HEK293T (cell line): ENCODE measurements around the gene INSL3.

ENCODE experiments used
- CTCF ChIA-PET: fragments of 350-600 bp; formaldehyde crosslinking; extraction: SDS; loops from one replicate; lab custom pipeline; 2021; ENCODE audit warnings: antibody characterized with exemption, inconsistent platforms; lab: Yijun Ruan, JAX
- POLR2A ChIA-PET: fragments of 350-600 bp; formaldehyde crosslinking; extraction: SDS; loops from one replicate; lab custom pipeline; 2020; ENCODE audit warnings: antibody characterized with exemption, inconsistent platforms; lab: Yijun Ruan, JAX
- DNase-seq: peaks from one replicate; pipeline ENCODE4 v3.0.0; 2012; ENCODE audit warnings: mixed read lengths; ENCODE audit errors: extremely low spot score
- ARNT ChIP-seq: fragments of 450-650 bp; IDR thresholded peaks from 2 replicates; pipeline ENCODE4 v1.6.1; 2017; ENCODE audit warnings: mild to moderate bottlenecking
- BHLHE40 ChIP-seq: fragments of 450-650 bp; IDR thresholded peaks from 2 replicates; pipeline ENCODE4 v1.6.1; 2016; ENCODE audit warnings: mild to moderate bottlenecking, moderate library complexity, borderline replicate concordance
- CTBP1 ChIP-seq: fragments of 450-650 bp; IDR thresholded peaks from 2 replicates; pipeline ENCODE4 v1.6.1; 2016; ENCODE audit warnings: borderline replicate concordance
- ELF4 ChIP-seq: fragments of 450-650 bp; IDR thresholded peaks from 2 replicates; pipeline ENCODE4 v1.6.1; 2017; ENCODE audit warnings: antibody characterized with exemption
- FOXA1 ChIP-seq: fragments of 450-650 bp; IDR thresholded peaks from 2 replicates; pipeline ENCODE4 v1.6.1; 2016; ENCODE audit warnings: mild to moderate bottlenecking
- FOXK2 ChIP-seq: fragments of 450-650 bp; IDR thresholded peaks from 2 replicates; pipeline ENCODE4 v1.6.1; 2016; ENCODE audit warnings: mild to moderate bottlenecking
- FOXM1 ChIP-seq: fragments of 450-650 bp; IDR thresholded peaks from 2 replicates; pipeline ENCODE4 v1.6.1; 2017; ENCODE audit warnings: mild to moderate bottlenecking, borderline replicate concordance
- HDGF ChIP-seq: fragments of 450-650 bp; IDR thresholded peaks from 2 replicates; pipeline ENCODE4 v1.6.1; 2017; ENCODE audit warnings: antibody characterized with exemption, borderline replicate concordance
- L3MBTL2 ChIP-seq: fragments of 450-650 bp; conservative IDR thresholded peaks from 2 replicates; pipeline ENCODE4 v1.6.1; 2016; ENCODE audit warnings: mild to moderate bottlenecking
- LEF1 ChIP-seq: fragments of 450-650 bp; IDR thresholded peaks from 2 replicates; pipeline ENCODE4 v1.6.1; 2017; ENCODE audit warnings: mild to moderate bottlenecking, borderline replicate concordance
- NFRKB ChIP-seq: fragments of 450-650 bp; IDR thresholded peaks from 2 replicates; pipeline ENCODE4 v1.6.1; 2016; ENCODE audit warnings: mild to moderate bottlenecking, moderate library complexity
- PKNOX1 ChIP-seq: fragments of 450-650 bp; IDR thresholded peaks from 2 replicates; pipeline ENCODE4 v1.6.1; 2016
- SP1 ChIP-seq: fragments of 450-650 bp; IDR thresholded peaks from 2 replicates; pipeline ENCODE4 v1.6.1; 2017
- SUZ12 ChIP-seq: fragments of 450-650 bp; IDR thresholded peaks from 2 replicates; pipeline ENCODE4 v1.6.1; 2016; ENCODE audit warnings: mild to moderate bottlenecking
- TARDBP ChIP-seq: fragments of 450-650 bp; IDR thresholded peaks from 2 replicates; pipeline ENCODE4 v1.6.1; 2016
- ZNF384 ChIP-seq: fragments of 450-650 bp; IDR thresholded peaks from 2 replicates; pipeline ENCODE4 v1.6.1; 2016

The INSL3 gene

GRCh38 chr19:17865364-17866311 lies 44.3 kb upstream of the INSL3 start:
- no peak for DNase-seq
- CTCF ChIA-PET = no interaction called here
- TF ChIP-seq HDGF = peak; percentile 66; the same call in 1 of the 2 replicates
- TF ChIP-seq FOXK2 = no peak
- TF ChIP-seq CTBP1 = no peak
- no peak for TF ChIP-seq TARDBP
- no peak for TF ChIP-seq ZNF384
- no peak for TF ChIP-seq PKNOX1
- no peak for TF ChIP-seq FOXA1
- TF ChIP-seq NFRKB = no peak

GRCh38 chr19:17863520-17864182 lies 42.3 kb upstream of the INSL3 start:
- no peak for DNase-seq
- TF ChIP-seq TARDBP (no peak), SUZ12 (no peak)
- CTCF ChIA-PET = interaction anchor here (0.9 kb wide), 1 partner anchor 75 kb away, joined by 3 read pairs; no protein-coding TSS in a partner anchor
- POLR2A ChIA-PET = interaction anchor here (1.0 to 1.4 kb wide), 2 partner anchors 58 to 69 kb away, joined by 4 to 7 read pairs; partner anchors contain the start of gene CCDC124

More at GRCh38 chr19:17865364-17866311, 44.3 kb upstream of the INSL3 start:
- POLR2A ChIA-PET = interaction anchor here (1.1 to 1.9 kb wide), 2 partner anchors 67 to 157 kb away, joined by 3 to 12 read pairs; partner anchors contain the start of gene CCDC124

- TF ChIP-seq NFRKB (no peak), SUZ12 (no peak), LEF1 (no peak), FOXA1 (no peak), HDGF (no peak), CTBP1 (no peak), FOXM1 (no peak), PKNOX1 (no peak), SP1 (no peak), ZNF384 (no peak), L3MBTL2 (no peak), FOXK2 (no peak)
- CTCF ChIA-PET = no interaction called here
- POLR2A ChIA-PET = interaction anchor here (1.4 kb wide), 1 partner anchor 70 kb away, joined by 7 read pairs; the partner anchor contains the start of gene CCDC124
- DNase-seq = no peak
Measured at GRCh38 chr19:17862711-17863519, 41.6 kb upstream of the INSL3 start.

GRCh38 chr19:17861542-17862402 lies 40.5 kb upstream of the INSL3 start:
- POLR2A ChIA-PET = interaction anchor here (3.8 kb wide), 1 partner anchor 70 kb away, joined by 80 read pairs; the partner anchor contains the start of gene CCDC124
- CTCF ChIA-PET = no interaction called here
- no peak for DNase-seq

GRCh38 chr19:17860993-17861360 lies 39.7 kb upstream of the INSL3 start:
- POLR2A ChIA-PET = interaction anchor here (0.9 to 3.8 kb wide), 5 partner anchors 16 to 290 kb away, joined by 3 to 80 read pairs (median 7); partner anchors contain the start of gene CCDC124
- DNase-seq = no peak
- TF ChIP-seq ARNT = no peak
- no peak for TF ChIP-seq NFRKB
- TF ChIP-seq HDGF = no peak
- no peak for TF ChIP-seq ZNF384
- no peak for TF ChIP-seq CTBP1
- no peak for TF ChIP-seq FOXA1
- TF ChIP-seq SUZ12 = no peak
- TF ChIP-seq FOXM1 = no peak
- no peak for TF ChIP-seq FOXK2
- TF ChIP-seq L3MBTL2 = no peak
- no peak for TF ChIP-seq PKNOX1
- TF ChIP-seq TARDBP = no peak
- no peak for TF ChIP-seq LEF1
- no peak for TF ChIP-seq BHLHE40
- TF ChIP-seq ELF4 = no peak
- TF ChIP-seq SP1 = no peak
- CTCF ChIA-PET = interaction anchor here (0.7 to 1.0 kb wide), 2 partner anchors 9 to 558 kb away, joined by 3 to 7 read pairs; partner anchors contain the start of gene SSBP4

More at GRCh38 chr19:17861542-17862402, 40.5 kb upstream of the INSL3 start:
- no peak for TF ChIP-seq HDGF
- no peak for TF ChIP-seq PKNOX1
